GDM1 (cell line): ENCODE results near the gene KCNH4.
A peak's percentile ranks its signal among the peaks of the same experiment; 100 is the strongest.

Source experiments
- DNase-seq: peaks from one replicate; lab custom pipeline; 2025; lab: John Stamatoyannopoulos, UW

The KCNH4 gene

DNA sequence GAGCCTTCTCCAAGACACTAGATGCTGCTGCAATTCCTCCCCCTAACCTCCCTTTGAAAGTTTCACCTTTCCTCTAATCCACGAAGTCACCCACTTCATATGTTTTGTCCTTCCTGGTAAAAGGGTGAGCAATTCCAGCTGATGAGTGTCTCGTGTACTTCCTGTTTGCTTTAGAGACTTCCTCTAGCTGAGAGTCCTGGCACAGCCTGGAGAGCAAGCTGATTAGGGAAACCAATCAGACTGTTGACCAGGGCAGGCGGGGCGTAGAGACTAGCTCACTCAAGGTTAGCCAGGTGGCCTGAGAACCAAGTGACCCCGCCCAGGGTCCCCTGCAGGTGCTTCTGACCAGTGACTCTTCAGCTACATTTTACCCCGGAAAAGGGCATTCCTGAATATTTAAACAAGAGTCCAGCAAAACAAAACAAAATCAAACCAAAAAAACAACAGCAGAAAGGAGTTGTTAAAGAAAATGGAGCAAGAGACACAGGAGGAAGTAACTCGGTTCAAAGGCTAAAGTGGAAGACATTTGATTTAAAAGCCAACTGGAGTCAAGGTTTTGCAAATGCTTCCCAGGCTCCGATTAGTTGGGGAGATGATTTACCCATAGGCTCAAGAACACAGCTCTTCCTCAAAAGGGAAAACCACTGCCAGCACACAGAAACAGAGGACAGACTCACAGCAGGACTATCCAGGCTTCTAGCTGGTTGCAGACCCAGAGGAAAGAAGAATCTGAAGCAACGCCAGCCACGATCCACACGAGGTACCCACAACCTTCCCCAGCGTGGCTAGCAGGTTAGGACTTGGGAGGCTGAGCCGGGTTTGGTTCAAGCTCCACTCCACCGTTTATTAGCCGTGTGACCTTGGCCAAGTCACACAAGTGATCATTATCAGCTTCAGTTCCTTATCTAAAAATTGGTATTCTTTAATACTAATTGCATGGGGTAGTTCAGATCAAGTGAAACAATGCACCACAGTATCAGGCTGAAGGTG, 45.0 kb downstream of the KCNH4 start:
- no peak for DNase-seq

DNA sequence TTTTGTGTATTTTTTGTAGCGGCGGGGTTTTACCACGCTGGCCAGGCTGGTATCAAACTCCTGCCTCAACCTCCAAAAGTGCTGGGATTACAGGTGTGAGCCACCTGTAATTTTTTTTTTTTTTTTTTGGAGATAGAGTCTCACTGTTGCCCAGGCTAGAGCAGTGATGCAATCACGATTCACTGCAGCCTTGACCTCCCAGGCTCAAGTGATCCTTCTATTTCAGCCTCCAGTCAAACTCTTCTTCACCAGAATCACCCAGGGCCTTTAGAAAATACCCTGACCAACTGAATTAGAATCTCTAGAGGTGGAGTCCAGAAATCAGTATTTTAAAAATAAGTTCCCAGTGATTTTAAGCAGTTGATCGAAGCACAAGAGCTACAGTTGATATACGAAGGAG, 45.8 kb downstream of the KCNH4 start:
- DNase-seq = no peak

DNA sequence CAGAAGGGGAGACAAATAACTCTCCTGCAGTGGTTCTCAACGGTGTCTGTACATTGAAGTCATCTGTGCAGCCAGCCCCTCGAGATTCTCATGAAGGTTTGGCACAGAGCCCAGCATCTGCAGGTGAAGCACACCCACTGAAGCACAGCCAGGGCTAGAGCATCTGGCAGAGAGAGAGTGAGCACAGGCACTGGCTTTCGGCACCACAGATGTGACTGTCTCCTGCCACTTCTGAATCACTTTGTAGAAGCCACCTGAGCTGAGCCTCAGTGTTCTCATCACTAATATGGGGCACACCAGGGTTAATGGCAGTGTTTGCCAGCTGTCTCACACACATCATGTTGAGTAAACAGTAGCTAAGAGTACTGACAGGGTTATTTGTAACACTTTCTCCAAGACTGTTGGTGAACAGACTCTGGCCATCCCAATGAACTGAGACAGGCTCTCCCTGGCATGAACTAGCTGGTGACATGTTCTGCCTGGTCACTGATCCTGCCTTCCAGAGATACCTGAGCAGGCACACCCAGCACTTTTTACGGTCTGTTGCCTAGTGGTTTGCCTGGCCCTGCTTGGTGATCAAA, 47.4 kb downstream of the KCNH4 start:
- DNase-seq = no peak

DNA sequence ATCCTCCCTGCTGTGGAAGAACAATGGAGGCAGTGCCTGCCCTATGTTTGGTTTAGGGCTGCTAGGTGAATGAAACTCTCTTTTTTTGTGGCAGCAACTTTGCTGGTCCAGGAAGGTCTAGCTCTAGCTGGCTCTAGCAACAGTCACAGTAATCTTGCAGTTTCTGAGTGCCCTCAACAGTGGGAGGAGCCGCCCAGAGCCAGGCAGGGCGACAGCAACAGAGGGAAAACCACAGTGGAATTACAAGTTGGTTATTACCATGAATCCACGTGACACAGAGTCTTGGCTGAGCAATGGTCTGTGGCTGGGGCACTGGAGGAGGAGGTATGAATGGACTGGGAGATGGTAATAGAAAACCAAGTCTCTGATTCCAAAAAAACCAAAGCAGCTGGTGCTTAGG, 48.0 kb downstream of the KCNH4 start:
- DNase-seq = peak; percentile 69

DNA sequence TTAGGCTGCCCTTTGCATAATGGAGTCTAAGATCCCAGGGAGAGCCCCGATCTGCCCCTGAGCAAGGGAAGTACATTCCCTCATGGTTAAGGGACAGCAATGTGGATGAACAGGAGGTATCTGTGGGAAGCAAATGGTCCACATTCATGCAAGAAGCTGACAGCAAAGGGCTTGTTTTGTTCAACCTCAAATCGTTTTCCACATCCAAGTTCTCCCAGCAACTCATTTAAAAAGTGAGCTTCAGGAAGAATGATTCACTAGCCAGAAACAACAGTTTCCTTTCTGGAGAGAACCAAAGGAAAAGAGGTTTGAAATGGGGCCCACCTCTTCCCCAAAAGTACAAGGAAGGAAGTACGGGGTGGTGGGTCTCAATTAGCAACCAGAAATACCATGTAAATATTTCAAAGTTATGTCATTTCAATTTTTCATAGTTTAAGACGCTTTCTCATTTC, 48.9 kb downstream of the KCNH4 start:
- DNase-seq = peak; percentile 60

DNA sequence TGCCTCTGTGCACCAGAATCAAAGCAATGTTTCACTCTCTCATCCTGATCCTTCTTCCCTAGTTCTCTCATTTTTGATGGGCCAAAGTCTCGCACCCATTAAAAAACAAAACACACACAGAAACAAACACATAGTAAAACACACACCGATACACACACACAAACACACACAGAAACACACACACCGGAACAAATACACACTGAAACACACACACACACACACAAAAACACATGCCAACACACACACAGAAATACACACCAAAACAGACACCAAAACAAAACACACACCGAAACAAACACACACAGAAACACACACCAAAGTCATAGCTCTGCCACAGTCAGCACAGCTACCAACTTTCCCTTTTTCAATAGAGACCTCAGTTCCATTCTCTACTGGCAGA, 49.7 kb downstream of the KCNH4 start:
- DNase-seq = no peak

DNA sequence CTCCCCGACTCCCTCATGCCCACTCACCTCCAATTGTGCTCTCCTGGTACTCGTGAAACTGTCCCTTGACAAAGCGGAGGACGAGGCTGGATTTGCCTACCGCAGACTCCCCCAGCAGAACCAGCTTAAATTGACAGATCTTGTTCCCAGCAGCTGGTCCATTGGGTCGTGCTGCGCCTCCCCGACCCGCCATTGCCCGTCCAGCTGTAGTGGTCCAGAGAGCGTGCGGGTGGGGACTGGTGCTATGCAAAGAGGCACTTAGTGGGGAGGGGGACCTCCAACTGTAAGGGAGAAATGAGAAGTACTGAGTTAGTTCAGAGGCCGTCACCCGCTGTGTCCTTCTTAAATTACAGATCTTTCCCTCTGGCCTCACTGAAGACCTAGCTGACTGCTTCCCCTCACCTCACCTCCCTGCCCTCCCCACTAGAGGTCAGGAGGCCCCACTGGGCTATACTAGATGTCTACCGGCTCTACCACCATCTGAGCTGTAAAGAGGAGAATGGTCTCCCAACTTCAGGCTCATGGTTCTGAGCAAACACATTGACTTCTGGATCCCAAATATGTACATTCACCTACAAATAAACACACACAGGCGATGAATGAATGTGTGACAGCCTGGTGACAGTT, 50.5 kb downstream of the KCNH4 start:
- DNase-seq = no peak

DNA sequence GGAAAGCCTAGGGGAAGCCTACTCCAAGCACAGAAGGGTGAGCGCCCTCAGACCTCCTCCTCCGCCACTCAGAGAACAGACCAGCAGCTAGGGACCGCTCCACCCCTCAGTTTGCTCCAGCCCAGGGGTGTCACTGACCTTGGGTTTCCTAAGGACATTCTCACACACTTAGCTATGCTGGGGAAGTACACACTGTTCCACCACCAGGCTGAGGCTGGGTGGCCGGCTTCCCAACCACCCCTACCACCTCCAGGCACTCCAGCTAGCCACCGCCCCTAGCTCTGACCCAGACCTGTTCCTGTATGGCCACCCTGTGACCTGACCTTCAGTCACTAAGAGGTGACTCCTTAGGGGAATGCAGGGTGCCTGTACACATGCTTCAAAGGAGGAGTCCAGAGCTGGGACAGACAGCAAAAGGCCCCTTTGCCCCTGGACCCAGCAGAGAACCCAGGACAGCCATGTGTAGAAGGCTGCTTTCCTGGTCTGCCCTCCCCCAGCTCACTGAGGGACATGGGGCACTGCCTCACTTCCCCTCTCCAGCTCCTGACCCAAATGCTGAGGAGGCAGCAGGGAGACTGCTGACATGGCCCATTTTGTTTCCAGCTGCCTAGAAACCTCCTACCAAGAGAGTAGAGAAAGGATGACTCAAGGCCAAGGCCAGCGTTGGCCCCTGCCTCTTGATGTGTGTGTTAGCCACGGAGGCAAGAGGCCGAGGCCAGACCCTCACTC, 51.7 kb downstream of the KCNH4 start:
- no peak for DNase-seq

DNA sequence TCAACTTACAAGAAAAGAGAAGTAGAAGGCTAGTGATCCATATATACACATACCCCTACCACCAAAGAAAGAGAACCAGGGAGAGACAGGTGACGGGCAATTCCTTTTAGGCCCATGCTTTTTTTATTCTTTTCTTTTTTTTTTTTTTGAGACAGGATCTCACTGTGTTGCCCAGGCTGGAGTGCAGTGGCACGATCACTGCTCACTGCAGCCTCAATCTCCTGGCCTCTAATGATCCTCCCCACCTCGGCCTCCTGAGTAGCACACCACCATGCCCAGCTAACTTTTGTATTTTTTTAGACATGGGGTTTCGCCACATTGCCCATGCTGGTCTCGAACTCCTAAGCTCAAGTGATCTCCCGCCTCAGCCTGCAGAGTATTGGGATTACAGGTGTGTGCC, 53.5 kb downstream of the KCNH4 start:
- DNase-seq = no peak

DNA sequence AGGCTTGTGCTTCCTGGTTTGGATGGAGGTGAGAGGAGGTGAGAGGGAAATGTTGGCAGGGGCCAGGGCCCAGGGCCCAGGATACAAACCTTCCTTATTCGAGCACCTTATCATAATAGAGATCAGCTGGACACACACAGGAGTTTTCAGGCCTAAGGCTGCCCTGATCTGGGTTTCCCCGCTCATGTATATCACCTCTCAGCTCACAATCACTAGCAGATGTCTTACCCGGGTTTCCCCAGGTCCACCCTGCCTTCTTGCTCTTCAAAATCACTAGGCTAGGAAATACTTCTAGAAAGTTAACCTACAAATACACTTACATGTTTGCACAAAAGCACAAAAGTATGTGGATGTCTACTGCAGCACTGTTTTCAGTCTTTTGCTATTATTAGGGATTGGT, 54.1 kb downstream of the KCNH4 start:
- DNase-seq = no peak

DNA sequence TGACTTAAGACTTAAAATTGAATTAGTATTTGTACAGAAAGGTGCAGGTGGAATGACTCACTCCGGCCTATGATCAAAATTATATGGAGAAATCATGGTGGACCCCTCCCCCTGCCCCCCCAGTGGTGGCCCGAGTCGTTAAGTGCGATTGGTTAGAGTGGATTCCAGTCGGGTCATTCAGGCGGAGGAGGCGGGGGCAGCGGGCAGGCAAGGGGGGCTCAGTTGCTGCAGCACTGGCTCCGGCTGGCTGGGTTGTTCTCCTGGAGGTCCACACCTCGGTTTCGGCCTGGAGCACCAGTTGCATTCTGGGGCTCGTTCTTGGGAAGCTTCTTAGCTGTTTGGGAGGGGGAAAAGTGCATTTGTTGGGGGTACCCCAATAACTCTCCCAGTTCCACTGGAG, 55.4 kb downstream of the KCNH4 start:
- no peak for DNase-seq

DNA sequence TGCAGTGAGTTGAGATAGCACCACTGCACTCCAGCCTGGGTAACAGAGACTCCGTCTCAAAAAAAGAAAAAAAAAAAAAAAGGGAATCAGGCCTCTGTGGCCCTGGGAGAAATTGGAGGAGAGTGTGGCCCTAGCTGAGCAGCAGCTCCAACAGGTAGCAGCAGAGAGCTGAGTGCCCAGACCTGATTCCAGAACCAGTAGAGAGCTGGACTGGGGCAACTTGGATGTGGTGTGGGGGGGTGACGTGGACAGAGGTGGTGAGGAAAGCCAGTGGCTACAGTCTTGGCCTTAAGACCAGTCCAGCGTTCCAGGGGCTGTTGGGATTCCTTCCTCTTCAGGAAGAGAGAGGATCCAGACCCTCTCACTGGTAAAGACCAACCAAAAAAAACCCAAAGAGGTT, 56.7 kb downstream of the KCNH4 start:
- no peak for DNase-seq

DNA sequence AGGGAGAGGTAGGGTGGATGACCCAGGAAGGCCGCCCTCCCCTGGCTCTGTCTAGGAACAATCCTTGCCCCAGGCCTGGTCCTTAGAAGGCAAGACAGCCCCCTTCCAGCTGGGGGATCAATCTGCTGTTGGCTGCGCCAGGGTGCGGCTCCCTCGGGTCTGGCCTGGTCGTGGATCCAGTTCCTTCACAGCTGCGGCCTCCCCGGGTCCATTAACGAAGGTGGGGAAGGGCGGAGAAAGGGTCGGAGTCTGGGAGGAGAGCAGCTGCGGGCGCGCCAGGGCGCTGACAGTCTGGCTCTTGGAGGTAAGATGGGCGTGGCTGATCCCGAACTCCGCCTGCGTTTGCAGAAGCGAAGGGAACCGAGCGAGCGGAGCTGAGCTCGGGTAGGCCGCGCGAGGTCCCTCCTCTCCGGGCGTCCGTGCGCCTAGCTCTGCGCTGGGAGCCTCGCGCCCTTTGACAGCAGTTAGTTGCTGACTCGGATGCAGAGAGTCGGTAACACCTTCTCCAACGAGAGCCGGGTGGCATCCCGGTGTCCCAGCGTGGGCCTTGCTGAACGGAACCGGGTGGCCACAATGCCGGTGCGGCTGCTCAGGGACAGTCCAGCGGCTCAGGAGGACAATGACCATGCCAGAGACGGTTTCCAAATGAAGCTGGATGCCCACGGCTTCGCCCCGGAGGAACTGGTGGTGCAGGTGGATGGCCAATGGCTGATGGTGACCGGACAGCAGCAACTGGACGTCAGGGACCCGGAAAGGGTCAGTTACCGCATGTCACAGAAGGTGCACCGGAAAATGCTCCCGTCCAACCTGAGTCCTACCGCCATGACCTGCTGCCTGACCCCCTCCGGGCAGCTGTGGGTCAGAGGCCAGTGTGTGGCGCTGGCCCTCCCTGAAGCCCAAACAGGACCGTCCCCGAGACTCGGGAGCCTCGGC, 58.3 kb downstream of the KCNH4 start, which contains the start of gene HSPB9:
HSPB9 (plus strand) TSS at position 434 of the 933 bp plus-strand sequence; CDS start at position 481, 47 bp downstream.
- no peak for DNase-seq

DNA sequence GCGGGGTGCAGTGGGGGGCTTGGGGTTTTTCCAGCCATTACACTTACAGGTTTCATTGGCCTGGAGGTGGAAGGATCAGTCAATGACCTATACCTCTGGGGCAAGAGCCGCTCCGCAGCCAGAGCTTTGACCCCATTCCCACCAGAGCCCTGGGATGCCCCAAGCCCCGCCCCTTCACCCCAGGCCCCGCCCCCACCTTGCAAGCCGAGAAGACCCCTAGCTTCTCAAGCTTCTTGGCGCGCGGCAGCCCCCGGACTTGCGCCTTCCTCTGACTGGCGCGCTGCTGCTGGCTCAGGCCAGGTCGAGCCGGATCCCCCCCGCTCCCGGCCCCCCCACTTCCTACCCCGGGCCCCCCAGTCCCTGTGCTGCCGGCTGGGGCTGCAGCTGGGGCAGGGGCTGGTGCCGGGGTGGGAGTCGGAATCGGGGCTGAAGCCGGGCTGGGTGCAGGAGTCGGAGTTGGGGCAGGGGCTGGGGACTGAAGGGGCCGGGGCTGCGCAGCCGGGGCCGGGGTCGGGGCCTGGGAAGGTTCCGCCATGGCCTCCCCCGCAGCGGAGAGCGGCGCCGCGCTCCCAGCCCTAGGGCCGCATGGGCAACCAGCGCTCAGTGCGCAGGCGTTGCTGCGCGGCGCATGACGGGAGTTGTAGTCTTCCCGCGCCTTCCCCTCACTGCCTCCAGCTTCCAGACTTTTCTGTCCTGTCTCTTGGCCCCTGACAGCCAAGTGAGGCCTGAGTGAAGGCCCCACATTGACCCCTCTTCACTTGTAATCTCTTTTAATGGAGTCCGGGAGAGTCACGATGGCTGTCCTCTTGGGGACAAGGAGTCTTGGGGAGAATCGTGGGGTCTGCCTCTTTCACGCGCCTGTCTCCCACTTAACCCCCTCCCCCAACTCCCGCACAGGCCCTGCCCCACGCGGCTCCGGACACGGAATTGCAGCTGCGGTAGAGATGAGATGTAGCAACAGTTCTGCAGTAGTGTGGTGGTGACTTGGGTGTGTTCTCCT, 59.9 kb downstream of the KCNH4 start, which contains the start of gene KAT2A:
KAT2A (minus strand) TSS at position 598 of the 1,000 bp plus-strand sequence; CDS start at position 535, 63 bp downstream.
- DNase-seq = peak; percentile 68

DNA sequence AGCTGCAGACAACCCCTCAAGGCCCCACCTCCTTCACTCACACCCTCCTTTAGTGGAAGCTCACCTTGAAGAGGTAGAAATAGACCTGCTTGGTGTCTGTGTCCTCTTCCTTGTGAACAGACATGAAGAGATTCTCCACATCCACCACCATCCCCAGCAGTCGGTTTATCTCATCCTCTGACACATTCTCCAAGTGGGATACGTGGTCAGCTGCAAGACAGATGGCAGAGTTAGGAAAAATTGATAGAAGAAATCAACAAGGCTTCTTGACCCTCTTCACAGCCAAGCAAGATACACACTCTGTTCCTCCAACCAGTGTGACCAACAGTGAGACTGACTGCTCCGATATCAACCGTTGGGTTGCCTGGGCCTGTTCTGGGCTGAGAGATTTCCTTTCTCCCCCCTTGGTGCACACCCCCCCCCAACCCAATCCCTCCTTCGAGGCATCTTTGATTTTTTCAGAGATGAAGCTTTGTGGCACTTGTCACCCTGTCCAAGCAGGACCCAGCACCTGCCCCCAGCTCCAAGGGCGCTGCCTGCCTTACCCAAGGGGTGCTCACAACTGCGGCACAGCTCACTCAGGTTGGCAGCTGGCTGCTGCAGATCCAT, 60.7 kb downstream of the KCNH4 start:
- no peak for DNase-seq

DNA sequence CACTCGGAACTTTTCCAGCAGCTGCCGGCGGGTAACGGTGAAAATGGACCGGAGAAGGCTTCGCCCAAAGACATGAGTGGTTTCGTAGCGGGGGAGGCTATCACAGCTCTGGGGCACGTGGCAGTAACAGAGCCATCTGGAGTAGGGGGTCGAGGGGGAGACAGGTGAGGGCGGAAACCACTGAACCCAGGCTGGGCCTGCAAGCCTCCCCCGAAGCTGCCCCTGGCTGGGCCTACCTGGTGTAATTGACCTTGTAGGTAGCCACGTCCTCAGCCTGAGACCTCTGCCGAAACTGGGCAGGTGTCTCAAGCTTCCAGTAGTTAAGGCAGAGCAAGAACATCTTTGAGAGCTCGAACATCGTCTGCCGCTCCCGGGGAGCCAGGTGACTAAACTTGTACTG, 61.6 kb downstream of the KCNH4 start:
- DNase-seq = no peak

DNA sequence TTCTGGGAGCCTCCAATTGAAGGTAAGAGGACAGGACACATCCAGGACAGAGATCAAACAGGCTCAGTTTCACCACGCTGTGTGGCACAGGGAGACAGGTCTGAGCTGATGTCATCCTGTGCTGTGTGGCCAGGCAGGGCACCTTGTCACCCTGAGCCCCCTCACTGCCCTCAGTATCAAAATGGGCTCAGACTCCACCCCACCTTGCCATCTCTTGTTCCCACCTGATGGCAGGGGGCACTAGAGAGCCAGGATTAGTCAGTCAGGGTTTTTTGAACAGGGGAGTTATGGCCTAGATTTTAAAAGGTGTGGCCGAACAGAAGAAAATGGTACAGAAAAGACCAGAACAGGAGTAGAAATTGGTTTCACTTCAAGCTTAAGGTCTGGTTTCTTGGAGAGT, 62.4 kb downstream of the KCNH4 start:
- no peak for DNase-seq

DNA sequence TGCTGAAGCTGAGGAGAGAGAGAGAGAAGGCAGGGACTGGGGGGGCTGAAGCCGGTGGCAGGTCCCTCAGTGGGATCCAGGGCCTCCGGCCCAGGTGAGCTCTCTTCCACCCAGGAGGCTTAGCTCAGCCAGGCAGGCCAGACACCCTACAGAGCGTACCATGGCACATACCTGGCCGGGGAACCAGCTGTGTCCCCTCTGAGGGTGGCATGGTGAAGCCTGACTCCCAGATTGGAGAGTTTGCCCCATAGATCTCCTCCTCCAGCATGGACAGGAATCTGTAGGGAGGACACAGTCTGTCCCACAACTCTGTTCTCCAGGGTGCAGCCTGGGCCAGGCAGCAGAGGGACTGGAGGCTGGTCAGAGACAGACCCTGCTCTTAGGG, 62.8 kb downstream of the KCNH4 start:
- no peak for DNase-seq
